ENCODE results near the gene RAB22A.

- TF ChIP-seq TAF1 (IDR thresholded peaks at IDR 0.05; ENCODE audit: low read depth, low read length) (no peak), POLR2A (IDR thresholded peaks at IDR 0.05; ENCODE audit: low read depth, low read length) (no peak), POLR2AphosphoS5 (IDR thresholded peaks at IDR 0.05; ENCODE audit: low read depth, low read length) (no peak)
Measured at GRCh38 chr20:58374906-58375758, 65.6 kb downstream of the RAB22A start.

Data from GM12891 (cell line).